Measurements from ENCODE around the gene SDC3.

SDC3 gene

DNA sequence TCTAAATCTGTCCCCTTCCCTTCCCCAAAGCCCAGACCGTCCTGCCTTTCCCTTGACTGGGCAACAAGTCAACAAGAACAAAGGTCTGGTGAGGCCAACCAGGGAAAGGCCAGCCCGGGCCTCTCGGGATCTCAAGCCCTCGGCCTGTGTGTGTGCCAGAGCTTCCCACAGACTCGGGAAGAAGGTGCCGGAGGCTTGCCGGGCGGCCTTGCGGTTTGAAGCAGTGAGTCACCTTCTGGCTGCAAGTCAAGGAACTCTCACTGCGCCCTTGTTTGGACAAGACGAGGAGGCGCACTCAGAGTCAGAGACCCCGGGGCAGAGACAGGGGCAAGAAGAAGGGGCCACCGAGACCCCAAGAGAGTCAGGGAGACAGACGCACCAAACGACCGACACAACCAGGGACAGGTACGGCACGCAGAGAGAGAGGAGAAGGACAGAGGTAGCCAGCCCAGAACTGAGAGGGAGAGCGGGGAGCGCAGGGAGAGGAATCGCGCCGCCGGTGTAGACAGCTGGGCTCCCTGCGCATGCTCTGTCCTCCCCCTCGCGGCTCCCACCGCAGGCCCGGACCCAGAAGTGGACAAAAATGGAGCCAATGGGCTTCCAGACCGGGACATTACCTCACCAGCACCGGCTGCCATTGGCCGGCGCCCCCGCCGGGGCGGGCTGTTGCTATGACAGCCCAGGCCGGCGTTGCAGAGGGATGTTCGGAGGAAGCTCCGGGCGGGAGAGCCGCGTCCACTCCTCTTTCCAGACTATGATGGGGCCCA, 84.4 kb downstream of the SDC3 start:
- peak; percentile 86 to 87 for DNase-seq (ENCODE audit: low read depth in 1 of 2, low spot score in 1 of 2)
- no peak for TF ChIP-seq GABPA (IDR thresholded peaks at IDR 0.05; ENCODE audit: low read depth)
- TF ChIP-seq CTCF (IDR thresholded peaks at IDR 0.05; ENCODE audit: insufficient read depth, low read length) = no peak
- TF ChIP-seq POLR2AphosphoS5 (IDR thresholded peaks at IDR 0.05; ENCODE audit: low read depth) = no peak
- no peak for TF ChIP-seq SPI1 (IDR thresholded peaks at IDR 0.05; ENCODE audit: borderline replicate concordance, low read depth)
- TF ChIP-seq, protein P1, sequence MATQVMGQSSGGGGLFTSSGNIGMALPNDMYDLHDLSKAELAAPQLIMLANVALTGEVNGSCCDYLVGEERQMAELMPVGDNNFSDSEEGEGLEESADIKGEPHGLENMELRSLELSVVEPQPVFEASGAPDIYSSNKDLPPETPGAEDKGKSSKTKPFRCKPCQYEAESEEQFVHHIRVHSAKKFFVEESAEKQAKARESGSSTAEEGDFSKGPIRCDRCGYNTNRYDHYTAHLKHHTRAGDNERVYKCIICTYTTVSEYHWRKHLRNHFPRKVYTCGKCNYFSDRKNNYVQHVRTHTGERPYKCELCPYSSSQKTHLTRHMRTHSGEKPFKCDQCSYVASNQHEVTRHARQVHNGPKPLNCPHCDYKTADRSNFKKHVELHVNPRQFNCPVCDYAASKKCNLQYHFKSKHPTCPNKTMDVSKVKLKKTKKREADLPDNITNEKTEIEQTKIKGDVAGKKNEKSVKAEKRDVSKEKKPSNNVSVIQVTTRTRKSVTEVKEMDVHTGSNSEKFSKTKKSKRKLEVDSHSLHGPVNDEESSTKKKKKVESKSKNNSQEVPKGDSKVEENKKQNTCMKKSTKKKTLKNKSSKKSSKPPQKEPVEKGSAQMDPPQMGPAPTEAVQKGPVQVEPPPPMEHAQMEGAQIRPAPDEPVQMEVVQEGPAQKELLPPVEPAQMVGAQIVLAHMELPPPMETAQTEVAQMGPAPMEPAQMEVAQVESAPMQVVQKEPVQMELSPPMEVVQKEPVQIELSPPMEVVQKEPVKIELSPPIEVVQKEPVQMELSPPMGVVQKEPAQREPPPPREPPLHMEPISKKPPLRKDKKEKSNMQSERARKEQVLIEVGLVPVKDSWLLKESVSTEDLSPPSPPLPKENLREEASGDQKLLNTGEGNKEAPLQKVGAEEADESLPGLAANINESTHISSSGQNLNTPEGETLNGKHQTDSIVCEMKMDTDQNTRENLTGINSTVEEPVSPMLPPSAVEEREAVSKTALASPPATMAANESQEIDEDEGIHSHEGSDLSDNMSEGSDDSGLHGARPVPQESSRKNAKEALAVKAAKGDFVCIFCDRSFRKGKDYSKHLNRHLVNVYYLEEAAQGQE (IDR thresholded peaks at IDR 0.05; ENCODE audit: insufficient replicate concordance, low read depth) = no peak
- no peak overlapping the region for H3K27ac ChIP-seq (replicated peaks)
- peak overlapping the region; percentile 26 for H3K4me3 ChIP-seq (replicated peaks; ENCODE audit: insufficient read depth, low read length)
- H3K27me3 ChIP-seq (ENCODE audit: insufficient read depth, poor library complexity, severe bottlenecking) = peaks cover 12% of the 10 kb centered on the region

DNA sequence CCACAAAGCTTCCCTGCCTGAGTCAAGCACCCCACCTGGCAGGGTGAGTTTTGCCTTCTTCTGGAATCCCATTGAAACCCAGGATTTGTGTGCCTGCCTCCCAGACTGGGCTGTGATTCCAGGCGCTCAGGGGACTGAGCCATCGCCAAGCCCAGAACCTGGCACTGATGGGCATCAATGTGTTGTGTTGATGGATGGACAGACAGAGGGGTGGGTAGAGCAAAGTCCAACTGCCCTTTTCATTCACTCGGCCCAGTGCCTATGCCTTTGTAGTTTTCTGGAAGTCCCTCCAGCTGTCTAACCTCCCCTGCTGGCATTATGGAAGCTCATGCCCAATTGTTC, 85.0 kb downstream of the SDC3 start:
- Histone ChIP-seq H3K27ac (replicated peaks) (no peak overlapping the region), H3K4me3 (replicated peaks; ENCODE audit: insufficient read depth, low read length) (no peak overlapping the region), H3K27me3 (ENCODE audit: insufficient read depth, poor library complexity, severe bottlenecking) (peaks cover 14% of the 10 kb centered on the region)
- no peak for TF ChIP-seq CTCF (IDR thresholded peaks at IDR 0.05; ENCODE audit: insufficient read depth, low read length)
- no peak for TF ChIP-seq SPI1 (IDR thresholded peaks at IDR 0.05; ENCODE audit: borderline replicate concordance, low read depth)
- TF ChIP-seq GABPA (IDR thresholded peaks at IDR 0.05; ENCODE audit: low read depth) = no peak
- TF ChIP-seq POLR2AphosphoS5 (IDR thresholded peaks at IDR 0.05; ENCODE audit: low read depth) = no peak
- TF ChIP-seq, protein P1 (IDR thresholded peaks at IDR 0.05; ENCODE audit: insufficient replicate concordance, low read depth) = no peak
- DNase-seq (ENCODE audit: low read depth in 1 of 2, low spot score in 1 of 2) = no peak

- Histone ChIP-seq H3K27me3 (ENCODE audit: insufficient read depth, poor library complexity, severe bottlenecking) (peaks cover 14% of the 10 kb centered on the region), H3K4me3 (replicated peaks; ENCODE audit: insufficient read depth, low read length) (no peak overlapping the region), H3K27ac (replicated peaks) (no peak overlapping the region)
- TF ChIP-seq CTCF (IDR thresholded peaks at IDR 0.05; ENCODE audit: insufficient read depth, low read length) (no peak), POLR2AphosphoS5 (IDR thresholded peaks at IDR 0.05; ENCODE audit: low read depth) (peak; percentile 27; the same call in 1 of the 2 replicates)
- DNase-seq (ENCODE audit: low read depth in 1 of 2, low spot score in 1 of 2) = peak; percentile 16 to 84
Observed at GRCh38 chr1:30822966-30823581, 85.5 kb downstream of the SDC3 start.

Data from HL-60 (cell line).